Epithelial cell of proximal tubule (primary cell): ENCODE data around the gene ZNF492. TPM values are rescaled to one million over a fixed set of nuclear protein-coding genes. Genes with fewer than 3 reads are reported as not detected.

Source experiments
- DNase-seq: peaks from one replicate; pipeline ENCODE4 v3.0.0-alpha.2; 2011; ENCODE audit warnings: low read depth
- H3K4me3 ChIP-seq: 2 replicates; pipeline ENCODE4 v1.5.1; 2011; ENCODE audit warnings: low read depth, mild to moderate bottlenecking, low read length
- CTCF ChIP-seq: conservative IDR thresholded peaks from 2 replicates; pipeline ENCODE4 v1.5.1; 2012; ENCODE audit warnings: low read depth, mild to moderate bottlenecking, low read length
- total RNA-seq: library from RNA; depleted of rRNA; stranded (reverse); fragments of >200 nt; gene quantifications from 2 replicates; pipeline ENCODE4 v1.2.3, GENCODE V29; 2015

ZNF492 gene
- total RNA-seq, 1 donor from 2014 or later: 2.3 TPM

DNA sequence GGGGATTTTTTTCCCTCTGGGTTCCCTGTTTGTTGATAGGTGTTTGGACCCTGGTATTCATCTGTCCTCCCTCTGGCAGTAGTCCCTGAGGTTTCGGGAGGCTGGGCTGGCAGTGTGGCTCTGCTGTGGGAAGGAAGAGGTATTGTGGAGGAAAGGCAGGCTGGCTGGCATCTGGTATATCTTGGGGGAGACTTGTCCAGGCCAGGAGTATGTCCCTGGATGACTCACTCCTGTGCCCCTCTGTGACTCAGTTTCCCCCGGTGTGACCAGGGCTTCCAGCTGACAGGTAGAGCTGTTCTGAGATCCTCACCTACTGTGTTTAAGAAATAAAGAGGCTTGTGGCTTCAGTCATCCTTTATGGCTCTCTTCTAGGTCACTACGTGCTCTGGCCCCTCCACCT, 14.2 kb upstream of the ZNF492 start:
- DNase-seq: no peak
- no peak overlapping the region for H3K4me3 ChIP-seq
- no peak for TF ChIP-seq CTCF

- DNase-seq: no peak
- TF ChIP-seq CTCF: no peak
- no peak overlapping the region for H3K4me3 ChIP-seq
Observed at GRCh38 chr19:22620401-22620800, 13.7 kb upstream of the ZNF492 start.

DNA sequence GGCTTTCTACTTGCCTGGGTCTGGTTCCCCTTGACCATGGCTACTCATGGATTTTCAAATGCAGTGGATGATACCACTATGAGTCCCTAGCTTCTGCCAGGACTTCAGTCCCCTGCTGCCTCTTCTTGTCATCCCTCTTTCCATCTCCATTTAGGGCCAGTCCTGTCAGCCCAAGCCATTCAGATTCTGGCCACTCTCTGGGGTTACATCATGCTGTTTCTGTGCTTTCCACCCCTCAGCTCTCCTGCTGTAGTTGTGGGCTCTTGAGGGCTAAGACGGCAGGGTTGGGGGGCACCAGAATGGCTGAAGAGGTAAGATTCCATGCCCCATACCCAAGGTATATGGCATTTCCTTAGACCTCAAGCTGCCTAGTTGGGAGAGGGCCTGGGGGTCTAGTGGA, 13.2 kb upstream of the ZNF492 start:
- DNase-seq: no peak
- no peak for TF ChIP-seq CTCF
- H3K4me3 ChIP-seq: no peak overlapping the region

GRCh38 chr19:22622020-22622419, 12.1 kb upstream of the ZNF492 start:
- DNase-seq: no peak
- TF ChIP-seq CTCF: no peak

GRCh38 chr19:22622901-22623840, 11.0 kb upstream of the ZNF492 start:
- H3K4me3 ChIP-seq: no peak overlapping the region
- TF ChIP-seq CTCF: no peak
- DNase-seq: no peak

More at GRCh38 chr19:22622020-22622419, 12.1 kb upstream of the ZNF492 start:
- H3K4me3 ChIP-seq: no peak overlapping the region

DNA sequence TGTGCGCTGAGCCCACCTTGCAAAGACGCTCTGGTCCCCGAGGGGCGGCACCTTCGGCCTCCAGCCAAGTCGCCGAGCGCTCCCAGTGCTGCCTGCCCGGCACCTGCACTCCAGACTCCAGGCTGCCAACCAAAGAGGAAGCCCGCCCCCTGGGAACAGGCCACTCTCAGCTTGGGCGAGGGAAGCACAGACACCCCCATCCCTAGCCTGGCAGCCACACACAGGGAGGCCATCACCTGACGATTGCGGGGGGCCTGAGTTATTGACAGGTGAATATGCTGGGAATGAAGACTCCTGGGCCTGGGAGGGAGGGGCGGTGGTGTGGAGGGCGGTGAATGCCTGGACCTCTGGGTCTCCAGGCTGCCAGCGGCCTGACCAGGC, 10.3 kb upstream of the ZNF492 start:
- no peak for DNase-seq
- TF ChIP-seq CTCF: no peak
- H3K4me3 ChIP-seq: no peak overlapping the region
